Smooth muscle cell (in vitro differentiated cells): ENCODE measurements around the gene NUTM2G. TPM values are rescaled to one million over a fixed set of nuclear protein-coding genes. Genes with fewer than 3 reads are reported as not detected.
"Not testable (repeated sequence)": the region's sequence is repeated elsewhere in the genome, so short reads cannot be mapped to it uniquely, and the experiment has no call there.

ENCODE experiments used
- DNase-seq: peaks from one replicate; lab custom pipeline; 2025; ENCODE audit not compliant: unreplicated experiment; lab: John Stamatoyannopoulos, UW
- H2AFZ ChIP-seq: fragments of 200-600 bp; sonication (generic); 2 replicates; pipeline ENCODE4 v1.6.0; 2016; ENCODE audit warnings: antibody characterized with exemption, low read depth, mild to moderate bottlenecking
- H3F3A ChIP-seq: fragments of 200-600 bp; sonication (generic); 2 replicates; pipeline ENCODE4 v1.6.0; 2017; ENCODE audit warnings: antibody characterized with exemption, low read depth
- H3K27ac ChIP-seq: fragments of 200-600 bp; sonication (generic); 2 replicates; pipeline ENCODE4 v1.5.1; 2016; ENCODE audit warnings: low read depth, mild to moderate bottlenecking
- H3K27me3 ChIP-seq: fragments of 200-600 bp; sonication (generic); 2 replicates; pipeline ENCODE4 v1.6.1; 2016; ENCODE audit warnings: low read depth, mild to moderate bottlenecking
- H3K36me3 ChIP-seq: fragments of 200-600 bp; sonication (generic); 2 replicates; pipeline ENCODE4 v1.5.1; 2016; ENCODE audit warnings: low read depth
- H3K4me1 ChIP-seq: fragments of 200-600 bp; sonication (generic); 2 replicates; pipeline ENCODE4 v1.5.1; 2016; ENCODE audit warnings: low read depth
- H3K4me2 ChIP-seq: fragments of 200-600 bp; sonication (generic); 2 replicates; pipeline ENCODE4 v1.6.0; 2016; ENCODE audit warnings: mild to moderate bottlenecking
- H3K4me3 ChIP-seq: fragments of 200-600 bp; sonication (generic); 2 replicates; pipeline ENCODE4 v1.5.1; 2016; ENCODE audit warnings: mild to moderate bottlenecking
- H3K79me2 ChIP-seq: fragments of 200-600 bp; sonication (generic); 2 replicates; pipeline ENCODE4 v1.6.0; 2016; ENCODE audit warnings: low read depth, mild to moderate bottlenecking
- H3K9ac ChIP-seq: fragments of 200-600 bp; sonication (generic); 2 replicates; pipeline ENCODE4 v1.6.0; 2016; ENCODE audit warnings: low read depth
- H3K9me3 ChIP-seq: fragments of 200-600 bp; sonication (generic); replicated peaks from 2 replicates; pipeline ENCODE4 v1.5.1; 2016; ENCODE audit warnings: low read depth
- H4K20me1 ChIP-seq: fragments of 200-600 bp; sonication (generic); 2 replicates; pipeline ENCODE4 v1.6.0; 2016; ENCODE audit warnings: low read depth
- WGBS: methylation state at CpG from one replicate; pipeline ENCODE4 v1.1.7; 2016; ENCODE audit warnings: low lambda C conversion rate; 5-methylcytosine and 5-hydroxymethylcytosine counted together
- polyA plus RNA-seq: library from polyadenylated mRNA; unstranded; fragments of >200 nt; fragmentation: Nextera tagmentation; extraction: Ambion mirVana; gene quantifications from 2 replicates; pipeline ENCODE4 v1.2.1, GENCODE V29; 2016
- total RNA-seq: library from RNA; depleted of rRNA; stranded (reverse); fragments of >200 nt; gene quantifications from 2 replicates; pipeline ENCODE4 v1.2.3, GENCODE V29; 2014

Gene NUTM2G
- total and polyA plus RNA-seq, 2 experiments from 2014 or later = 0.09 TPM; not detected in 1

GRCh38 chr9:96984139-96984538 lies 55.5 kb downstream of the NUTM2G start:
- not testable (repeated sequence) for H3K27me3 ChIP-seq

GRCh38 chr9:96984887-96985286 lies 56.2 kb downstream of the NUTM2G start:
- H3K9ac ChIP-seq, H2AFZ ChIP-seq, H3K27me3 ChIP-seq, H3K4me3 ChIP-seq, DNase-seq, H3K4me2 ChIP-seq, H3K36me3 ChIP-seq, H3F3A ChIP-seq, H3K27ac ChIP-seq, H3K9me3 ChIP-seq, H3K4me1 ChIP-seq: not testable (repeated sequence)
- peaks cover 49% of the 10 kb centered on the region for H4K20me1 ChIP-seq
- 100% methylated on average over 2 of the region's 2 CpGs for WGBS
- H3K79me2 ChIP-seq = peaks cover 44% of the 10 kb centered on the region

More at GRCh38 chr9:96984139-96984538, 55.5 kb downstream of the NUTM2G start:
- not testable (repeated sequence) for H3K4me1 ChIP-seq, H3K4me2 ChIP-seq, H3K9ac ChIP-seq, DNase-seq, H3K27ac ChIP-seq, H3K36me3 ChIP-seq, H2AFZ ChIP-seq, H3F3A ChIP-seq, H3K9me3 ChIP-seq, H3K4me3 ChIP-seq
- Histone ChIP-seq H3K79me2 (peaks cover 43% of the 10 kb centered on the region), H4K20me1 (peaks cover 43% of the 10 kb centered on the region)
- 99% methylated on average over 3 of the region's 3 CpGs for WGBS

Other genes with a start within 250 kb of the NUTM2G start
- 9.9 and 10.7 TPM in 2 replicates for gene ZNF510, start 150.8 kb upstream of the NUTM2G start, total RNA-seq
- 2.1 and 2.4 TPM in 2 replicates for gene ZNF510, start 150.8 kb upstream of the NUTM2G start, polyA plus RNA-seq
- 4.3 and 6.1 TPM in 2 replicates for gene ZNF782, start 74.3 kb upstream of the NUTM2G start, total RNA-seq
- gene ZNF782, start 74.3 kb upstream of the NUTM2G start, polyA plus RNA-seq = 0.53 and 0.98 TPM in 2 replicates
- gene CTSV, start 110.3 kb downstream of the NUTM2G start, total RNA-seq = 21.6 and 29.4 TPM in 2 replicates
- 4.5 and 25.3 TPM in 2 replicates for gene CTSV, start 110.3 kb downstream of the NUTM2G start, polyA plus RNA-seq